NCI-H2107 (cell line): ENCODE data around the gene NLGN2.
A peak's percentile ranks its signal among the peaks of the same experiment; 100 is the strongest.

Experiments used
- DNase-seq: peaks from one replicate; lab custom pipeline; 2025; lab: John Stamatoyannopoulos, UW

Gene NLGN2

GRCh38 chr17:7392696-7393612 is 14.7 kb upstream of the NLGN2 start:
- DNase-seq, result no peak

- DNase-seq, result no peak
Measured at GRCh38 chr17:7393613-7394451, 13.8 kb upstream of the NLGN2 start.

GRCh38 chr17:7394452-7395191 is 13.0 kb upstream of the NLGN2 start, which contains the start of gene PLSCR3:
PLSCR3 (minus strand) TSS chr17:7394525; CDS start chr17:7394110, 415 bp downstream.
- DNase-seq, result no peak

GRCh38 chr17:7396147-7396546 is 11.5 kb upstream of the NLGN2 start:
- no peak for DNase-seq

GRCh38 chr17:7398612-7399011 is 9.0 kb upstream of the NLGN2 start:
- DNase-seq, result no peak

- DNase-seq, result no peak
Measured at GRCh38 chr17:7403043-7403726, 4.5 kb upstream of the NLGN2 start.

- no peak for DNase-seq
Measured at GRCh38 chr17:7403727-7403976, 4.0 kb upstream of the NLGN2 start.

- peak; percentile 90 for DNase-seq
Measured at GRCh38 chr17:7403977-7404736, 3.5 kb upstream of the NLGN2 start, which contains the start of gene TMEM256. TMEM256 (minus strand) TSS chr17:7404097; CDS start chr17:7404084, 13 bp downstream.

- no peak for DNase-seq
Measured at GRCh38 chr17:7404737-7405349, 2.8 kb upstream of the NLGN2 start.

GRCh38 chr17:7405350-7406234 is 2.1 kb upstream of the NLGN2 start:
- no peak for DNase-seq

- DNase-seq, result peak; percentile 9
Measured at GRCh38 chr17:7406235-7406825, 1.3 kb upstream of the NLGN2 start.

GRCh38 chr17:7407082-7407481 is 563 bp upstream of the NLGN2 start:
- no peak for DNase-seq

- no peak for DNase-seq
Measured at GRCh38 chr17:7408252-7408727, 645 bp downstream of the NLGN2 start.

- no peak for DNase-seq
Measured at GRCh38 chr17:7408863-7409262, 1.2 kb downstream of the NLGN2 start.

GRCh38 chr17:7409716-7410115 is 2.1 kb downstream of the NLGN2 start:
- no peak for DNase-seq

- no peak for DNase-seq
Measured at GRCh38 chr17:7410634-7411426, 3.2 kb downstream of the NLGN2 start.

GRCh38 chr17:7411427-7411750 is 3.7 kb downstream of the NLGN2 start:
- DNase-seq, result no peak

- no peak for DNase-seq
Measured at GRCh38 chr17:7413346-7413985, 5.8 kb downstream of the NLGN2 start.
